Measurements from ENCODE around the gene OR7A5.

DNA sequence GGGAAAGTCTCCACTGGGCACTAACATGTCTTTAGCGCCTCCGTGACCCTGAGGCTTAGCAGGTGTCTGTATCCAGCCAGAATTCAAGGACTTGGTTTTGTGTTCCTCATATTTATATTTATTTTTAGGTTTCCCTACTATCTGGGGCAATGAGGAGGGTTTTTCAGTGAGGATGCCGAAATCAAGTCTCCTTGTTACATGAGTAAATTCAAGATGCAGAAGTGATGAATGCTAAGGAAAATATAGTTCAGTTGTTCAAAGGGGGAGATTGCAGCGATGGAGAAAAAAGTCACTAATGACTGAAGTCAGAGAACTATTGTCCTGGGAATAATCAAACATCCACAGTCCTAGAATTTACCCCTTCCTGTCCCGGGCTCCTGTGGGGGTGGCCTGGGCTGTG is 55.8 kb downstream of the OR7A5 start:
- TF ChIP-seq POLR2A (IDR thresholded peaks at IDR 0.05) = no peak
- TF ChIP-seq CTCF (IDR thresholded peaks at IDR 0.05) = no peak

All from adrenal gland (tissue), 5 donors.